Chondrocyte (in vitro differentiated cells): ENCODE data around the gene IQSEC3. TPM values are rescaled to one million over a fixed set of nuclear protein-coding genes. Genes with fewer than 3 reads are reported as not detected.

ENCODE experiments used
- DNase-seq: peaks from one replicate; pipeline ENCODE4 v3.0.0; 2021; ENCODE audit warnings: mixed read lengths, low spot score
- H3K27ac Mint-ChIP-seq: one replicate; pipeline ENCODE4 v1.8.0; 2021; ENCODE audit warnings: mild to moderate bottlenecking, moderate library complexity, mixed read lengths; ENCODE audit not compliant: unreplicated experiment
- H3K27me3 Mint-ChIP-seq: 2 replicates; pipeline ENCODE4 v1.8.0; 2021; ENCODE audit warnings: low read depth, mixed read lengths
- H3K36me3 Mint-ChIP-seq: 2 replicates; pipeline ENCODE4 v1.8.0; 2021; ENCODE audit warnings: low read depth, mixed read lengths
- H3K4me1 Mint-ChIP-seq: 2 replicates; pipeline ENCODE4 v1.8.0; 2021; ENCODE audit warnings: low read depth, mild to moderate bottlenecking, mixed read lengths
- H3K4me3 Mint-ChIP-seq: one replicate; pipeline ENCODE4 v1.8.0; 2021; ENCODE audit warnings: mild to moderate bottlenecking, moderate library complexity, mixed read lengths; ENCODE audit not compliant: unreplicated experiment
- H3K9me3 Mint-ChIP-seq: 2 replicates; pipeline ENCODE4 v1.8.0; 2021; ENCODE audit warnings: low read depth, mixed read lengths
- CTCF ChIP-seq: fragments of 200-600 bp; sonication (generic); IDR thresholded peaks from 2 replicates; pipeline ENCODE4 v1.5.0; 2021; ENCODE audit warnings: antibody characterized with exemption, mild to moderate bottlenecking, moderate library complexity
- total RNA-seq: library from RNA; stranded (reverse); gene quantifications from 3 replicates; pipeline ENCODE4 v1.2.1, GENCODE V29; 2021

The IQSEC3 gene
- total RNA-seq, 1 donor from 2014 or later = not detected

GRCh38 chr12:153080-153746 lies 86.6 kb downstream of the IQSEC3 start:
- H3K4me1 Mint-ChIP-seq = no peaks in the 10 kb centered on the region
- H3K36me3 Mint-ChIP-seq = no peaks in the 10 kb centered on the region
- no peak overlapping the region for H3K27ac Mint-ChIP-seq
- H3K27me3 Mint-ChIP-seq = peaks cover 47% of the 10 kb centered on the region
- no peak for DNase-seq
- peak; percentile 80 for TF ChIP-seq CTCF
- H3K4me3 Mint-ChIP-seq = no peak overlapping the region
- H3K9me3 Mint-ChIP-seq = no peaks in the 10 kb centered on the region

- H3K9me3 Mint-ChIP-seq = no peaks in the 10 kb centered on the region
- TF ChIP-seq CTCF = no peak
- peaks cover 46% of the 10 kb centered on the region for H3K27me3 Mint-ChIP-seq
- no peak overlapping the region for H3K27ac Mint-ChIP-seq
- no peak overlapping the region for H3K4me3 Mint-ChIP-seq
- DNase-seq = no peak
- H3K36me3 Mint-ChIP-seq = no peaks in the 10 kb centered on the region
- no peaks in the 10 kb centered on the region for H3K4me1 Mint-ChIP-seq
These were observed 87.5 kb downstream of the IQSEC3 start for GRCh38 chr12:154058-154457.

- no peak overlapping the region for H3K4me3 Mint-ChIP-seq
- H3K4me1 Mint-ChIP-seq = no peaks in the 10 kb centered on the region
- no peak for DNase-seq
- no peaks in the 10 kb centered on the region for H3K36me3 Mint-ChIP-seq
- no peaks in the 10 kb centered on the region for H3K9me3 Mint-ChIP-seq
- H3K27me3 Mint-ChIP-seq = peaks cover 45% of the 10 kb centered on the region
- TF ChIP-seq CTCF = no peak
- H3K27ac Mint-ChIP-seq = no peak overlapping the region
These were observed 88.4 kb downstream of the IQSEC3 start for GRCh38 chr12:155006-155405.

GRCh38 chr12:155646-156045 lies 89.1 kb downstream of the IQSEC3 start:
- DNase-seq = no peak
- H3K9me3 Mint-ChIP-seq = no peaks in the 10 kb centered on the region
- no peaks in the 10 kb centered on the region for H3K4me1 Mint-ChIP-seq
- TF ChIP-seq CTCF = no peak
- H3K27ac Mint-ChIP-seq = no peak overlapping the region
- H3K4me3 Mint-ChIP-seq = no peak overlapping the region
- no peaks in the 10 kb centered on the region for H3K36me3 Mint-ChIP-seq
- H3K27me3 Mint-ChIP-seq = peaks cover 40% of the 10 kb centered on the region

- no peak for TF ChIP-seq CTCF
- Mint-ChIP-seq H3K9me3 (no peaks in the 10 kb centered on the region), H3K36me3 (no peaks in the 10 kb centered on the region), H3K4me1 (no peaks in the 10 kb centered on the region), H3K27me3 (peaks cover 40% of the 10 kb centered on the region), H3K27ac (no peak overlapping the region), H3K4me3 (no peak overlapping the region)
- DNase-seq = no peak
These were observed 90.4 kb downstream of the IQSEC3 start for GRCh38 chr12:156945-157344.
